Naive thymus-derived CD4-positive, alpha-beta T cell (primary cell): Measurements from ENCODE around the gene ADAMTS14. TPM values are rescaled to one million over a fixed set of nuclear protein-coding genes. Genes with fewer than 3 reads are reported as not detected.

ENCODE experiments used
- ATAC-seq: fragments of 150-1000 bp; cut with Tn5 transposase; 2 replicates; pipeline ENCODE4 v1.10.0; 2021; ENCODE audit warnings: mild to moderate bottlenecking, moderate library complexity
- CTCF ChIA-PET: fragments of 350-600 bp; sonication (Branson Sonifier 250); formaldehyde crosslinking; loops from one replicate; lab custom pipeline; 2021; ENCODE audit warnings: antibody characterized with exemption; lab: Charles Lee
- POLR2A ChIA-PET: fragments of 350-600 bp; sonication (Branson Sonifier 250); formaldehyde crosslinking; loops from one replicate; lab custom pipeline; 2021; ENCODE audit warnings: antibody characterized with exemption, inconsistent platforms; lab: Charles Lee
- DNase-seq, 9 donors: peaks; one replicate each; pipeline versions ENCODE4 v3.0.0 to v3.0.0-alpha.2; 2020 to 2022; ENCODE audit warnings: mixed read lengths in 1 of 9
- H3K27ac ChIP-seq: one replicate; pipeline ENCODE4 v1.7.0; 2013; ENCODE audit warnings: mild to moderate bottlenecking, low read depth, low read length, moderate library complexity
- H3K27me3 ChIP-seq, 2 donors: one replicate each; pipeline ENCODE4 v1.7.0; 2013; ENCODE audit warnings: low read length in 2 of 2, mild to moderate bottlenecking in 2 of 2, moderate library complexity in 2 of 2; ENCODE audit not compliant: control insufficient read depth in 2 of 2, insufficient read depth in 2 of 2
- H3K36me3 ChIP-seq, 3 experiments: 1 replicate in 2 of 3; 2 replicates in 1 of 3; pipeline ENCODE4 v1.7.0; 2013; ENCODE audit warnings: low read length in 3 of 3, mild to moderate bottlenecking in 3 of 3, moderate library complexity in 1 of 3; ENCODE audit not compliant: insufficient read depth in 3 of 3, control insufficient read depth in 2 of 3
- H3K4me1 ChIP-seq, 2 donors: one replicate each; pipeline ENCODE4 v1.7.0; 2013; ENCODE audit warnings: low read length in 2 of 2, mild to moderate bottlenecking in 2 of 2, moderate library complexity in 1 of 2; ENCODE audit not compliant: control insufficient read depth in 2 of 2, insufficient read depth in 2 of 2
- H3K4me3 ChIP-seq: 2 replicates; pipeline ENCODE4 v1.7.0; 2013; ENCODE audit warnings: mild to moderate bottlenecking, low read length
- H3K9me3 ChIP-seq, 3 experiments: 1 replicate in 2 of 3; 2 replicates in 1 of 3; pipeline ENCODE4 v1.7.0; 2013; ENCODE audit warnings: low read length in 3 of 3; ENCODE audit not compliant: control insufficient read depth in 2 of 3
- H3K27ac Mint-ChIP-seq, 9 donors: one replicate each; pipeline ENCODE4 v1.8.0; 2020 to 2022; ENCODE audit warnings: mixed read lengths in 9 of 9, mild to moderate bottlenecking in 8 of 9, moderate library complexity in 5 of 9, inconsistent platforms in 2 of 9
- H3K27me3 Mint-ChIP-seq, 5 donors: one replicate each; pipeline ENCODE4 v1.8.0; 2021 to 2022; ENCODE audit warnings: mixed read lengths in 5 of 5, mild to moderate bottlenecking in 1 of 5
- H3K36me3 Mint-ChIP-seq, 5 donors: one replicate each; pipeline ENCODE4 v1.8.0; 2020 to 2022; ENCODE audit warnings: mixed read lengths in 5 of 5, mild to moderate bottlenecking in 3 of 5, inconsistent platforms in 1 of 5
- H3K4me1 Mint-ChIP-seq, 7 donors: one replicate each; pipeline ENCODE4 v1.8.0; 2020 to 2022; ENCODE audit warnings: mixed read lengths in 7 of 7, mild to moderate bottlenecking in 3 of 7, inconsistent platforms in 1 of 7
- H3K4me3 Mint-ChIP-seq, 10 donors: one replicate each; pipeline ENCODE4 v1.8.0; 2020 to 2022; ENCODE audit warnings: mild to moderate bottlenecking in 10 of 10, mixed read lengths in 10 of 10, moderate library complexity in 6 of 10, inconsistent platforms in 2 of 10
- H3K9me3 Mint-ChIP-seq, 11 donors: one replicate each; pipeline ENCODE4 v1.8.0; 2020 to 2022; ENCODE audit warnings: mixed read lengths in 11 of 11, mild to moderate bottlenecking in 4 of 11, inconsistent platforms in 1 of 11, moderate library complexity in 1 of 11
- intact Hi-C, 2 donors: fragments of 100-400 bp; cut with micrococcal nuclease; formaldehyde crosslinking; loops; one replicate each; pipeline ENCODE4 v1.15.1; 2023
- polyA plus RNA-seq, 2 donors: library from polyadenylated mRNA; unstranded; fragments of 300-500 nt; fragmentation: Illumina TruSeq; gene quantifications; one replicate each; pipeline ENCODE4 v1.2.3, GENCODE V29; 2021
- total RNA-seq, 6 experiments: library from RNA in 5 of 6; stranded (reverse) in 5 of 6; gene quantifications; 1 replicate in 5 of 6; 2 replicates in 1 of 6; pipeline ENCODE4 v1.2.3 and lab custom pipeline; 2021 to 2026

ADAMTS14 gene
- total and polyA plus RNA-seq, 7 experiments from 2014 or later = 0.08 to 0.10 TPM; not detected in 5

GRCh38 chr10:70803775-70804420 is 131.6 kb downstream of the ADAMTS14 start:
- Histone ChIP-seq H3K4me3 (no peak overlapping the region), H3K27me3 (no peaks in the 10 kb centered on the region), H3K9me3 (no peaks in the 10 kb centered on the region), H3K27ac (no peak overlapping the region), H3K4me1 (no peaks in the 10 kb centered on the region), H3K36me3 (no peaks in the 10 kb centered on the region)
- no peak overlapping the region for H3K4me3 Mint-ChIP-seq
- no peak overlapping the region for H3K27ac Mint-ChIP-seq
- intact Hi-C loops = no loop called here
- ATAC-seq (no peak), DNase-seq (no peak)
- peaks cover 0 to 5% (median 0%) of the 10 kb centered on the region in 7 donors for H3K4me1 Mint-ChIP-seq
- H3K9me3 Mint-ChIP-seq = peaks cover 0 to 6% (median 0%) of the 10 kb centered on the region in 11 donors
- ChIA-PET POLR2A (no interaction called here), CTCF (no interaction called here)
- H3K27me3 Mint-ChIP-seq = peaks cover 17 to 46% (median 27%) of the 10 kb centered on the region in 5 donors
- peaks cover 0 to 7% (median 0%) of the 10 kb centered on the region in 5 donors for H3K36me3 Mint-ChIP-seq

- H3K9me3 Mint-ChIP-seq = peaks cover 0 to 6% (median 0%) of the 10 kb centered on the region in 11 donors
- intact Hi-C loops = no loop called here
- H3K27me3 ChIP-seq = no peaks in the 10 kb centered on the region
- DNase-seq = no peak
- ChIA-PET CTCF (no interaction called here), POLR2A (no interaction called here)
- H3K27ac Mint-ChIP-seq = no peak overlapping the region
- H3K27ac ChIP-seq = no peak overlapping the region
- no peaks in the 10 kb centered on the region for H3K36me3 ChIP-seq
- ATAC-seq = no peak
- no peak overlapping the region for H3K4me3 ChIP-seq
- H3K4me1 ChIP-seq = no peaks in the 10 kb centered on the region
- H3K36me3 Mint-ChIP-seq = peaks cover 0 to 7% (median 0%) of the 10 kb centered on the region in 5 donors
- no peaks in the 10 kb centered on the region for H3K9me3 ChIP-seq
- H3K4me1 Mint-ChIP-seq = peaks cover 0 to 5% (median 0%) of the 10 kb centered on the region in 7 donors
- peaks cover 13 to 41% (median 22%) of the 10 kb centered on the region in 5 donors for H3K27me3 Mint-ChIP-seq
- no peak overlapping the region for H3K4me3 Mint-ChIP-seq
Observed at GRCh38 chr10:70804421-70804808, 132.1 kb downstream of the ADAMTS14 start.

- CTCF ChIA-PET = no interaction called here
- Mint-ChIP-seq H3K36me3 (peaks cover 0 to 7% (median 0%) of the 10 kb centered on the region in 5 donors), H3K4me1 (peaks cover 0 to 5% (median 0%) of the 10 kb centered on the region in 7 donors), H3K4me3 (peak overlapping the region in 1 of 10 donors; percentile 3), H3K27me3 (peaks cover 9 to 37% (median 20%) of the 10 kb centered on the region in 5 donors), H3K9me3 (peaks cover 0 to 6% (median 0%) of the 10 kb centered on the region in 11 donors), H3K27ac (no peak overlapping the region)
- Histone ChIP-seq H3K36me3 (no peaks in the 10 kb centered on the region), H3K4me3 (no peak overlapping the region), H3K9me3 (no peaks in the 10 kb centered on the region), H3K4me1 (no peaks in the 10 kb centered on the region), H3K27me3 (no peaks in the 10 kb centered on the region), H3K27ac (no peak overlapping the region)
- ATAC-seq (no peak), DNase-seq (no peak)
- POLR2A ChIA-PET = no interaction called here
- intact Hi-C loops = no loop called here
Observed at GRCh38 chr10:70805619-70806215, 133.4 kb downstream of the ADAMTS14 start.

GRCh38 chr10:70806841-70807240 is 134.5 kb downstream of the ADAMTS14 start:
- POLR2A ChIA-PET = no interaction called here
- CTCF ChIA-PET = no interaction called here
- intact Hi-C loops = no loop called here
- Mint-ChIP-seq H3K4me3 (no peak overlapping the region), H3K27ac (no peak overlapping the region), H3K36me3 (peaks cover 0 to 7% (median 0%) of the 10 kb centered on the region in 5 donors), H3K27me3 (peaks cover 9 to 35% (median 19%) of the 10 kb centered on the region in 5 donors), H3K4me1 (peaks cover 0 to 5% (median 0%) of the 10 kb centered on the region in 7 donors), H3K9me3 (peaks cover 0 to 6% (median 0%) of the 10 kb centered on the region in 11 donors)
- no peak overlapping the region for H3K4me3 ChIP-seq
- no peak for ATAC-seq
- no peak overlapping the region for H3K27ac ChIP-seq
- H3K27me3 ChIP-seq = no peaks in the 10 kb centered on the region
- no peaks in the 10 kb centered on the region for H3K36me3 ChIP-seq
- H3K9me3 ChIP-seq = no peaks in the 10 kb centered on the region
- H3K4me1 ChIP-seq = no peaks in the 10 kb centered on the region
- no peak for DNase-seq

- H3K4me1 Mint-ChIP-seq = peaks cover 0 to 5% (median 0%) of the 10 kb centered on the region in 7 donors
- H3K27ac ChIP-seq = no peak overlapping the region
- POLR2A ChIA-PET = no interaction called here
- DNase-seq (no peak), ATAC-seq (no peak)
- peaks cover 0 to 7% (median 0%) of the 10 kb centered on the region in 5 donors for H3K36me3 Mint-ChIP-seq
- intact Hi-C loops = no loop called here
- no peak overlapping the region for H3K4me3 ChIP-seq
- CTCF ChIA-PET = no interaction called here
- no peaks in the 10 kb centered on the region for H3K9me3 ChIP-seq
- no peak overlapping the region for H3K4me3 Mint-ChIP-seq
- no peaks in the 10 kb centered on the region for H3K27me3 ChIP-seq
- no peak overlapping the region for H3K27ac Mint-ChIP-seq
- H3K4me1 ChIP-seq = no peaks in the 10 kb centered on the region
- H3K36me3 ChIP-seq = no peaks in the 10 kb centered on the region
- H3K9me3 Mint-ChIP-seq = peaks cover 0 to 3% (median 0%) of the 10 kb centered on the region in 11 donors
- H3K27me3 Mint-ChIP-seq = peaks cover 9 to 29% (median 15%) of the 10 kb centered on the region in 5 donors
Observed at GRCh38 chr10:70807556-70807955, 135.2 kb downstream of the ADAMTS14 start.

- H3K36me3 ChIP-seq = no peaks in the 10 kb centered on the region
- H3K27ac ChIP-seq = no peak overlapping the region
- DNase-seq (no peak), ATAC-seq (no peak)
- H3K27me3 ChIP-seq = no peaks in the 10 kb centered on the region
- no peaks in the 10 kb centered on the region for H3K4me1 ChIP-seq
- Mint-ChIP-seq H3K4me1 (peaks cover 0 to 7% (median 5%) of the 10 kb centered on the region in 7 donors), H3K9me3 (peaks cover 0 to 2% (median 0%) of the 10 kb centered on the region in 11 donors), H3K27me3 (peaks cover 5 to 20% (median 13%) of the 10 kb centered on the region in 5 donors), H3K36me3 (peaks cover 0 to 7% (median 0%) of the 10 kb centered on the region in 5 donors), H3K4me3 (peak overlapping the region in 1 of 10 donors; percentile 46), H3K27ac (no peak overlapping the region)
- CTCF ChIA-PET = no interaction called here
- POLR2A ChIA-PET = no interaction called here
- intact Hi-C loops = no loop called here
- H3K4me3 ChIP-seq = no peak overlapping the region
- no peaks in the 10 kb centered on the region for H3K9me3 ChIP-seq
Observed at GRCh38 chr10:70809011-70809611, 136.8 kb downstream of the ADAMTS14 start.
